GM10266 (cell line): ENCODE measurements around the gene KRTAP12-3.
"Not testable (repeated sequence)": the region's sequence is repeated elsewhere in the genome, so short reads cannot be mapped to it uniquely, and the experiment has no call there.

Experiments used
- DNase-seq: peaks from one replicate; pipeline ENCODE4 v3.0.0; 2012; ENCODE audit errors: extremely low spot score
- CTCF ChIP-seq: IDR thresholded peaks from 2 replicates; pipeline ENCODE4 v1.5.1; 2012; ENCODE audit warnings: mild to moderate bottlenecking, low read depth; ENCODE audit not compliant: control insufficient read depth, insufficient read depth; ENCODE audit errors: missing control alignments

The KRTAP12-3 gene

GRCh38 chr21:44618909-44619308 lies 38.8 kb upstream of the KRTAP12-3 start:
- DNase-seq: no peak
- no peak for TF ChIP-seq CTCF

- TF ChIP-seq CTCF: no peak
- DNase-seq: no peak
Measured at GRCh38 chr21:44619886-44620285, 37.8 kb upstream of the KRTAP12-3 start.

GRCh38 chr21:44623575-44623974 lies 34.2 kb upstream of the KRTAP12-3 start:
- no peak for TF ChIP-seq CTCF
- no peak for DNase-seq

GRCh38 chr21:44625756-44626155 lies 32.0 kb upstream of the KRTAP12-3 start:
- no peak for TF ChIP-seq CTCF
- DNase-seq: no peak

GRCh38 chr21:44626262-44626661 lies 31.5 kb upstream of the KRTAP12-3 start:
- no peak for TF ChIP-seq CTCF
- DNase-seq: no peak

GRCh38 chr21:44626673-44627143 lies 31.0 kb upstream of the KRTAP12-3 start, which contains the start of gene KRTAP10-9:
KRTAP10-9 (plus strand) TSS chr21:44627093; CDS start chr21:44627172, 79 bp downstream.
- no peak for DNase-seq
- no peak for TF ChIP-seq CTCF

GRCh38 chr21:44627181-44627822 lies 30.4 kb upstream of the KRTAP12-3 start:
- not testable (repeated sequence) for DNase-seq

GRCh38 chr21:44627831-44628233 lies 29.9 kb upstream of the KRTAP12-3 start:
- not testable (repeated sequence) for DNase-seq
